ENCODE data around the gene APOL2.

- TF ChIP-seq POLR2AphosphoS5 (IDR thresholded peaks at IDR 0.05; ENCODE audit: low read depth, low read length): no peak
- TF ChIP-seq PAX5 (IDR thresholded peaks at IDR 0.05; ENCODE audit: insufficient read depth, low read length, severe bottlenecking): no peak
These were observed 46.8 kb downstream of the APOL2 start for GRCh38 chr22:36192542-36192941.
